Stomach (tissue), 9 donors: ENCODE measurements around the gene GFER. TPM values are rescaled to one million over a fixed set of nuclear protein-coding genes. Genes with fewer than 3 reads are reported as not detected.
"Not testable (repeated sequence)": the region's sequence is repeated elsewhere in the genome, so short reads cannot be mapped to it uniquely, and the experiment has no call there.

ENCODE experiments used
- DNase-seq, 2 donors: peaks; one replicate each; pipeline versions ENCODE4 v3.0.0 to v3.0.0-alpha.2; 2013 to 2019
- H3K27ac ChIP-seq, 5 donors: fragments of 200-600 bp in 4 of 5; sonication (generic) in 4 of 5; one replicate each; pipeline ENCODE4 v1.5.1; 2013 to 2019; ENCODE audit warnings: mild to moderate bottlenecking in 1 of 5, moderate library complexity in 1 of 5
- H3K27me3 ChIP-seq, 3 donors: fragments of 200-600 bp; sonication (generic); one replicate each; pipeline ENCODE4 v1.5.1; 2017 to 2019; ENCODE audit warnings: mixed run types in 1 of 3
- H3K36me3 ChIP-seq, 4 donors: fragments of 200-600 bp; sonication (generic); 1 replicate in 3 of 4; 2 replicates in 1 of 4; pipeline ENCODE4 v1.5.1; 2016 to 2019
- H3K4me1 ChIP-seq, 4 donors: fragments of 200-600 bp; sonication (generic); one replicate each; pipeline ENCODE4 v1.5.1; 2016 to 2019
- H3K4me3 ChIP-seq, 4 donors: fragments of 200-600 bp; sonication (generic) in 3 of 4; one replicate each; pipeline ENCODE4 v1.5.1; 2016 to 2019; ENCODE audit warnings: mild to moderate bottlenecking in 1 of 4
- H3K9me3 ChIP-seq, 4 donors: fragments of 200-600 bp; sonication (generic); one replicate each; pipeline ENCODE4 v1.5.1; 2016 to 2019
- CTCF ChIP-seq, 7 experiments: fragments of 450-650 bp in 4 of 7; fragments of 200-600 bp in 3 of 7; sonication (generic) in 3 of 7; IDR thresholded peaks; one replicate each; pipeline ENCODE4 v1.5.1; 2016 to 2019; ENCODE audit warnings: antibody characterized with exemption in 7 of 7, control low read depth in 2 of 7, mild to moderate bottlenecking in 1 of 7
- EP300 ChIP-seq: sonication (generic); formaldehyde crosslinking; IDR thresholded peaks from one replicate; pipeline ENCODE4 v1.6.1; 2017; ENCODE audit warnings: antibody characterized with exemption
- POLR2A ChIP-seq, 4 donors: fragments of 450-650 bp; IDR thresholded peaks; one replicate each; pipeline ENCODE4 v1.6.1; 2016; ENCODE audit warnings: antibody characterized with exemption in 4 of 4, control low read depth in 2 of 4, mild to moderate bottlenecking in 1 of 4, moderate library complexity in 1 of 4
- POLR2AphosphoS5 ChIP-seq, 3 donors: sonication (generic); formaldehyde crosslinking; IDR thresholded peaks; one replicate each; pipeline ENCODE4 v1.6.1; 2016; ENCODE audit warnings: antibody characterized with exemption in 3 of 3
- whole genome bisulfite sequencing, 5 donors: extraction: QIAGEN DNeasy Blood & Tissue Kit in 3 of 5; methylation state at CpG; one replicate each; pipeline versions ENCODE4 v1.1.5 to v1.1.7; 2013 to 2018; 5-methylcytosine and 5-hydroxymethylcytosine counted together
- intact Hi-C: fragments of 100-400 bp; cut with DNase I; formaldehyde crosslinking; loops from one replicate; pipeline ENCODE4 v1.15.1; 2023; ENCODE audit warnings: low total_unique reads
- polyA plus RNA-seq, 3 donors: library from polyadenylated mRNA; stranded (reverse); fragments of 200-250 nt; gene quantifications; one replicate each; pipeline ENCODE4 v1.2.3, GENCODE V29; 2013
- total RNA-seq, 5 donors: library from RNA; depleted of rRNA; stranded (reverse); fragments of >200 nt; gene quantifications; one replicate each; pipeline versions ENCODE4 v1.1.0 to v1.2.3, GENCODE V29; 2014 to 2016
- donor health status: healthy with polysubstance abuse.
- donor health status: Bipolar disorder and iron deficiency.
- donor health status: healthy.

Gene GFER
- total and polyA plus RNA-seq, 8 donors = 3.1 to 313 (median 33.6) TPM

GRCh38 chr16:1950047-1950446 lies 33.9 kb upstream of the GFER start:
- H3K4me3 ChIP-seq = no peak overlapping the region

GRCh38 chr16:1950559-1950958 lies 33.4 kb upstream of the GFER start:
- Histone ChIP-seq H3K4me1 (peaks cover 0 to 5% (median 0%) of the 10 kb centered on the region in 4 donors), H3K9me3 (no peaks in the 10 kb centered on the region), H3K4me3 (no peak overlapping the region), H3K36me3 (no peaks in the 10 kb centered on the region), H3K27me3 (no peaks in the 10 kb centered on the region), H3K27ac (no peak overlapping the region)
- TF ChIP-seq CTCF (IDR thresholded peaks at IDR 0.05) (no peak), POLR2AphosphoS5 (IDR thresholded peaks at IDR 0.05) (no peak), POLR2A (IDR thresholded peaks at IDR 0.05) (no peak), EP300 (no peak)
- WGBS, 5 donors = 81 to 86% (median 85%) methylated on average over 12 to 19 of the region's 19 CpGs
- DNase-seq = no peak
- intact Hi-C loops = no loop called here

More at GRCh38 chr16:1950047-1950446, 33.9 kb upstream of the GFER start:
- Histone ChIP-seq H3K36me3 (no peaks in the 10 kb centered on the region), H3K27me3 (no peaks in the 10 kb centered on the region), H3K27ac (no peak overlapping the region), H3K4me1 (peaks cover 0 to 5% (median 0%) of the 10 kb centered on the region in 4 donors), H3K9me3 (no peaks in the 10 kb centered on the region)
- intact Hi-C loops = no loop called here
- no peak for TF ChIP-seq CTCF (IDR thresholded peaks at IDR 0.05)
- no peak for TF ChIP-seq EP300
- TF ChIP-seq POLR2AphosphoS5 (IDR thresholded peaks at IDR 0.05) = no peak
- no peak for TF ChIP-seq POLR2A (IDR thresholded peaks at IDR 0.05)
- no peak for DNase-seq
- 34 to 55% (median 48%) methylated on average over 4 to 7 of the region's 7 CpGs for WGBS, 5 donors

- WGBS, 5 donors = 86 to 94% (median 93%) methylated on average over 8 to 22 of the region's 22 CpGs
Observed at GRCh38 chr16:1953734-1954133, 30.3 kb upstream of the GFER start.

GRCh38 chr16:1957434-1958142 lies 26.4 kb upstream of the GFER start:
- H3K27ac ChIP-seq, intact Hi-C loops, H3K9me3 ChIP-seq, H3K4me3 ChIP-seq, DNase-seq, H3K27me3 ChIP-seq: not testable (repeated sequence)
- Histone ChIP-seq H3K4me1 (peaks cover 29 to 38% (median 33%) of the 10 kb centered on the region in 4 donors), H3K36me3 (peaks cover 14 to 18% (median 16%) of the 10 kb centered on the region in 4 donors)
- WGBS, 5 donors = 79 to 90% (median 82%) methylated on average over 19 to 22 of the region's 22 CpGs

More at GRCh38 chr16:1953734-1954133, 30.3 kb upstream of the GFER start:
- Histone ChIP-seq H3K4me1 (peaks cover 2 to 8% (median 2%) of the 10 kb centered on the region in 4 donors), H3K9me3 (no peaks in the 10 kb centered on the region), H3K4me3 (no peak overlapping the region), H3K27me3 (no peaks in the 10 kb centered on the region), H3K27ac (no peak overlapping the region), H3K36me3 (no peaks in the 10 kb centered on the region)
- DNase-seq = no peak
- TF ChIP-seq EP300 (no peak), POLR2AphosphoS5 (IDR thresholded peaks at IDR 0.05) (no peak), CTCF (IDR thresholded peaks at IDR 0.05) (no peak), POLR2A (IDR thresholded peaks at IDR 0.05) (no peak)
- intact Hi-C loops = no loop called here

- intact Hi-C loops, DNase-seq: not testable (repeated sequence)
Observed at GRCh38 chr16:1958143-1958491, 25.9 kb upstream of the GFER start.

More at GRCh38 chr16:1958143-1958491, 25.9 kb upstream of the GFER start:
- H3K9me3 ChIP-seq, H3K27ac ChIP-seq, H3K27me3 ChIP-seq, H3K4me3 ChIP-seq: not testable (repeated sequence)
- WGBS, 5 donors = 68 to 93% (median 74%) methylated on average over 23 to 30 of the region's 30 CpGs
- peaks cover 33 to 43% (median 38%) of the 10 kb centered on the region in 4 donors for H3K4me1 ChIP-seq
- peaks cover 19 to 23% (median 22%) of the 10 kb centered on the region in 4 donors for H3K36me3 ChIP-seq
